ENCODE measurements around the gene SHC3. TPM values are rescaled to one million over a fixed set of nuclear protein-coding genes. Genes with fewer than 3 reads are reported as not detected.
A peak's percentile ranks its signal among the peaks of the same experiment; 100 is the strongest.

The SHC3 gene
- total RNA-seq, 1 experiment from 2014 or later: 1.8 TPM

- Histone ChIP-seq H4K20me1 (ENCODE audit: control insufficient read depth, insufficient read depth, insufficient read length) (no peaks in the 10 kb centered on the region), H3K79me2 (ENCODE audit: insufficient read depth, low read length) (no peaks in the 10 kb centered on the region), H3K79me1 (ENCODE audit: insufficient read depth, low read depth, low read length, poor library complexity, severe bottlenecking) (no peaks in the 10 kb centered on the region), H2AK5ac (ENCODE audit: insufficient read length, low read length) (no peak overlapping the region), H2AFZ (ENCODE audit: low read length) (no peak overlapping the region), H3K14ac (ENCODE audit: insufficient read depth, low read length) (no peak overlapping the region), H2BK5ac (ENCODE audit: insufficient read length, low read length) (no peak overlapping the region), H3K23me2 (ENCODE audit: insufficient read length, low read depth, low read length, poor library complexity, severe bottlenecking) (peaks cover 13% of the 10 kb centered on the region), H3K27ac (ENCODE audit: insufficient read length, low read depth, low read length) (no peak overlapping the region), H2BK15ac (ENCODE audit: low read depth, low read length) (no peak overlapping the region), H3K9ac (ENCODE audit: extremely low read depth, insufficient read length, low read length) (no peak overlapping the region), H3K27me3 (ENCODE audit: insufficient read depth, low read length) (0 out of 2 replicates have a peak, but pooled peaks cover 2% of the 10 kb centered on the region), H2BK20ac (ENCODE audit: low read depth, low read length, poor library complexity, severe bottlenecking) (no peak overlapping the region), H2BK120ac (ENCODE audit: low read depth, low read length, poor library complexity, severe bottlenecking) (no peak overlapping the region), H3K23ac (ENCODE audit: insufficient read length, low read depth, low read length) (no peak overlapping the region), H3K4ac (ENCODE audit: low read depth, low read length) (no peak overlapping the region), H4K5ac (ENCODE audit: insufficient read length, low read depth, low read length) (no peak overlapping the region), H3T11ph (ENCODE audit: low read length) (no peak overlapping the region), H4K8ac (replicated peaks; ENCODE audit: insufficient read length, low read depth, low read length) (no peak overlapping the region), H3K18ac (ENCODE audit: insufficient read length, low read depth, low read length) (no peak overlapping the region), H3K4me2 (ENCODE audit: insufficient read depth, insufficient read length, low read length) (no peak overlapping the region), H3K9me3 (ENCODE audit: control insufficient read depth, low read depth, low read length) (no peaks in the 10 kb centered on the region), H3K4me1 (ENCODE audit: insufficient read depth, low read length) (no peaks in the 10 kb centered on the region; the same call in 1 of the 2 replicates), H2BK12ac (ENCODE audit: insufficient read length, low read depth, low read length) (no peak overlapping the region), H4K91ac (ENCODE audit: insufficient read length, low read depth, low read length) (no peak overlapping the region), H3K56ac (ENCODE audit: insufficient read length, low read depth, low read length) (no peak overlapping the region)
- Mint-ChIP-seq H3K9me3 (peaks cover 3 to 6% of the 10 kb centered on the region in 2 experiments), H3K27ac (peak overlapping the region in 1 of 3 experiments; percentile 14; a peak in 1 of 7 replicates), H3K36me3 (ENCODE audit: insufficient read depth in 1 of 3, low read depth in 3 of 3) (peaks cover 2 to 6% (median 4%) of the 10 kb centered on the region in 3 experiments; a peak in 4 of 7 replicates), H3K4me3 (no peak overlapping the region), H3K27me3 (ENCODE audit: low read depth) (peaks cover 12% of the 10 kb centered on the region), H3K4me1 (peaks cover 14 to 22% of the 10 kb centered on the region in 2 experiments)
- no CpG with 5 or more reads among the region's 3 CpGs for WGBS (ENCODE audit: extremely low coverage, insufficient read length, low lambda C conversion rate)
- TF ChIP-seq CTCF (conservative IDR thresholded peaks at IDR 0.05): no peak
- DNase-seq: no peak
Observed at GRCh38 chr9:88986776-88987175, 191.8 kb downstream of the SHC3 start.

Data from H9 (cell line).